ENCODE results near the gene OTOP2. TPM values are rescaled to one million over a fixed set of nuclear protein-coding genes. Genes with fewer than 3 reads are reported as not detected.

OTOP2 gene, protein sequence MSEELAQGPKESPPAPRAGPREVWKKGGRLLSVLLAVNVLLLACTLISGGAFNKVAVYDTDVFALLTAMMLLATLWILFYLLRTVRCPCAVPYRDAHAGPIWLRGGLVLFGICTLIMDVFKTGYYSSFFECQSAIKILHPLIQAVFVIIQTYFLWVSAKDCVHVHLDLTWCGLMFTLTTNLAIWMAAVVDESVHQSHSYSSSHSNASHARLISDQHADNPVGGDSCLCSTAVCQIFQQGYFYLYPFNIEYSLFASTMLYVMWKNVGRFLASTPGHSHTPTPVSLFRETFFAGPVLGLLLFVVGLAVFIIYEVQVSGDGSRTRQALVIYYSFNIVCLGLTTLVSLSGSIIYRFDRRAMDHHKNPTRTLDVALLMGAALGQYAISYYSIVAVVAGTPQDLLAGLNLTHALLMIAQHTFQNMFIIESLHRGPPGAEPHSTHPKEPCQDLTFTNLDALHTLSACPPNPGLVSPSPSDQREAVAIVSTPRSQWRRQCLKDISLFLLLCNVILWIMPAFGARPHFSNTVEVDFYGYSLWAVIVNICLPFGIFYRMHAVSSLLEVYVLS
- not detected for polyA plus RNA-seq (ENCODE audit: insufficient read length in 3 of 3)
- long read RNA-seq, donor 1, result 0 reads
- long read RNA-seq, donor 2, result 0 reads
- long read RNA-seq, donor 3, result 0 reads
- long read RNA-seq, donor 4, result 0 reads
- long read RNA-seq, donor 5, result 0 reads
- long read RNA-seq, donor 6, result 0 reads
- long read RNA-seq, donor 7, result 0 reads
- long read RNA-seq, donor 8, result 0 reads
- long read RNA-seq, donor 9, result 0 reads
- long read RNA-seq, donor 10, result 0 reads
- long read RNA-seq, donor 11, result 0 reads
- long read RNA-seq, donor 12, result 0 reads
- long read RNA-seq, donor 13, result 0 reads
- long read RNA-seq, donor 14, result 0 reads
- long read RNA-seq, donor 15, result 0 reads
- long read RNA-seq, donor 16, result 0 reads

DNA sequence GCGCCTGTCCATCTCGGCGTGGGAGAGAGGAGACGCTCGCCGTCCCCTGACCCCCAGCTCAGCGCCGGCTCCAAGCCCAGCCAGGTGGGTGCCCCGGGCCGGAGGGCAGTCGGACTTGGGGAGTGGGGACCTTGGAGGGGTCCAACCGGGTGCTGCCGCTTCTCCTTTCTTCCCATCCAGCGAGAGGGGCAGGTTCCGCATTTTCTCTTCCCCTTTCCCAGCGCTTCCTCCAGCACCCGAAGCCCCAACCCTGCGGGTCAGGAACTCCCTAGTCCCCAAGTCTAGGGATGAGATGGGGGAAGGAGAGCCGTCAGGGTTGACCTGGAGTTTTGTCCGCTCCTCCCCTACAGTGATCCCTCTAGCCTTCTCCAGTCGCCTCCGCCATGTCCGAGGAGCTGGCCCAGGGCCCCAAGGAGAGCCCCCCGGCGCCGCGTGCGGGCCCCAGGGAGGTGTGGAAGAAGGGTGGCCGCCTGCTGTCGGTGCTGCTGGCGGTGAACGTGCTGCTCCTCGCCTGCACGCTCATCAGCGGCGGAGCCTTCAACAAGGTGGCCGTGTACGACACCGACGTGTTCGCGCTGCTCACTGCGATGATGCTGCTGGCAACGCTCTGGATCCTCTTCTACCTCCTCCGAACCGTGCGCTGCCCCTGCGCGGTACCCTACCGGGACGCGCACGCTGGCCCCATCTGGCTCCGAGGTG is at the start of gene OTOP2:
Gene OTOP2 (plus strand): TSS at position 24 of the 699 bp plus-strand sequence. CDS start 360 bp downstream, at position 384.
- no peak for DNase-seq

DNA sequence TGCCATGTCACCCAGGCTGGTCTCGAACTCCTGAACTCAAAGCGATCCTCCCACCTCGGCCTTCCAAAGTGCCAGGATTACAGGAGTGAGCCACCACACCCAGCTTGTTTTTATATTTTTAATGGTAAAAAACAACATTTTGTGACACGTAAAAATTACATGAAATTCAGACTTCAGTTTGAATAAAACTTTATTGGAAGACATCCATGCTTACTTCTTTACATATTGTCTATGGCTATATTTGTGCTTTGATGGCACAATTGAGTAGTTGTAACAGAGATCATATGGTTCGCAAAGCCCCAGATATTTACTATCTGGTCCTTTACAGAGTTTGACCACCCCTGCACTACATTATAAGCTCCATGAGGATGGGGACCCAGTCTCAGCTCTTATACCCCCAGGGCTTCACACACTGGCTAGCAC is 49.4 kb upstream of the OTOP2 start:
- DNase-seq, result no peak

DNA sequence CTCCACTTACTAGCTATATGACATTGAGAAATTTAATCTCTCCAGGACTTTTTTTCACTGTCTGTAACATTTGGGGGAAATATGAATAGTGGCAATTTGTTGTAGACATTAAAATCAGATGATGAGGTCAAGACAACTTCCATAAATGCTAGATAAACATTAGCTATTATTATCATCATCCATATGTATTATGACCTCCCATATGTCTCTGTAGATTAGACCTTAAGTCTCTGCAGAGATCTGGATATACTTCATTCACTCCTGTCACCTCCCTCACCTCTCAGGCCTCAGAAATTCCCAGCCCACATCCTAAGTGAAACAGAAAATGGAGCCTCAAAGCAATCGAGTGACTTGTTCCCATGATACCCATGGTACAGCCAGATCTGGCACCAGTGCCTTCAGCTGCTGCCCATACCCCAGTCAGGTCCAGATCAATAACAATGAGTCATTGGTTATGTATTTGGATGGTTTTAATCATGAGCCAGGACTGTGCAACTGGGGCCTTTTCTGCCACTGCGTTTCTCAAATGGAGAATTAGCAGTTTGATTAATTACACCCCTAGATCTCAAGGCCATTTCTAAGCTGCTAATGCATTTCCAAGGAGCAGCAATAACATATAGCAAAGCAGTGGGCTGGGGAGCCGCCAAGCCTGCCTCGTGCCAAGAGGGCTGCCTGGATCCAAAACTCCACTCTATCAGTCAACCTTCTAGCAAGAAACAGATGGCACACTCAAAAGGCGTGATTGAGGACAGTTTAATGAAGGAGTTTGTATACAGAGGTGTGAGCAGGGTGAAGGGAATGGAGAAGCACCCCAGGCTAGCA is 48.7 kb upstream of the OTOP2 start:
- DNase-seq, result no peak

DNA sequence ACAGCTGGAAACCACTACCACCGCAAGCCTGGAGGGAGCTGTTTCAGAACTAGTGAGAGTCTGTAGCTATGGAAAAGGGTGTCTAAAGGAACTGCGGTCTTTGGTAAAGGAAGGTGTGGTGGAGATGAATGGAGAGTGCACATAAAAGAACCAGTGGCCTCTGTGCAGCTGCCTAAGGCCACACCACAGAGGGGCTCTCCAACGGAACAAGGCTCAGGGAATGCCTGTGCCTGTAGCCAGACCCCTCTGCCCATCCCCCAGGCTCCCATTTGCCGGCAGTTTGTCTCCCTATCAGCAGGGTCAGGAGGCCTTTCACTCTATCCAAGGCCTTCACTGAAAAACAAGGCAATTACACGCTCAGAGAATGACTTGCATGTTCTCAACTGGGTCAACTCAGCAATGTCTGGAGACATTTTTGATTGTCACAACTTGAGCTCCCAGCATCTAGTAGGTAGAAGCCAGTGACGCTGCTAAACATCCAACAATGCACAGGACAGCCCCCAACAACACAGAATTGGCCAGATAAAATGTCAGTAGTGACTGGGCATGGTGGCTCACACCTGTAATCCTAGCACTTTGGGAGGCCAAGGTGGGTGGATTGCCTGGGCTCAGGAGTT is 48.0 kb upstream of the OTOP2 start:
- DNase-seq, result no peak

DNA sequence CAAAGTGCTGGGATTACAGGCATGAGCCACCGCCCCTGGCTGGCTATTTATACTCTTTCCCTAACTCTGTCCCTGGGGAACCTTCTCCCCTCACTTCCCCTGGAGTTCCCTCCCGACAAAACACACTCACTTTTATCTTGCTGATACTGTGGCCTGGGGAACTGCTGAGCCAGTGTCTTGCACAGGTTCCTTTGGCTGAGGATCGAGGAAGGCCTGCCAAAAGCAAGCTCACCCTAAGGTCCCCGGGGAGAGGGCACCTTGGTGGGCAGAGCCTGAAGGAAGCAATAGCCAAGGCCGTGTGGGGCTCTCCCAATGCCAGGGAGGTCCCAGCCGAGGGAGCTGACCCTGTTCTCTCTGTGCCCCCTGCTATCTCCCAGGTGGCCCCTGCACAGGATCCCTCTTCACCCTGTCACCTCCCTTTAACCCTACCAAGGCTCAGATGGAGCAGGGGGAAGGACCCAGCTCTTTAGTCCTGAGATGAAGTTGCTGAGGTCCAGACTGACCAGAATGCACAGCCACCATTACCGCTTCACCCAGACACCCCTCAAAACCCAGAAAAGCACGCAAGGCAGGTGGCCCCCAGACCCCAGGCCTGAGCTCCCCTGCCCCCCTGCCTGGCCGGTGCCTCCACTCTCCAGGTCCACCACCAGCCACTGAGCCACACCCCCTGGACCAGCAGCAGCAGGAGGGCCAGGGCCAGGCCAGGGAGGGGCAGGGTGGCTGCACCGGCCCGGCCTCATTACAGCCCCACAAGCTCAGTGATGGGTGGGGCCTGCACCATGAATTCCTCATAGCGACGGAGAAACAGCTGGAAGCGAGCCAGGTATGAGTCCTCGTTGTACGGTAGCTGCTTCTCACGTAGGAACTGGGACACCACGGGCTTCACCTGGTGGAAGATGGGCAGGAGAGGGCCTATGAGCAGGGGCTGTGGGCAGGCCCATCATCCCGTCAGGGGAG is 46.2 kb upstream of the OTOP2 start:
- DNase-seq, result no peak

DNA sequence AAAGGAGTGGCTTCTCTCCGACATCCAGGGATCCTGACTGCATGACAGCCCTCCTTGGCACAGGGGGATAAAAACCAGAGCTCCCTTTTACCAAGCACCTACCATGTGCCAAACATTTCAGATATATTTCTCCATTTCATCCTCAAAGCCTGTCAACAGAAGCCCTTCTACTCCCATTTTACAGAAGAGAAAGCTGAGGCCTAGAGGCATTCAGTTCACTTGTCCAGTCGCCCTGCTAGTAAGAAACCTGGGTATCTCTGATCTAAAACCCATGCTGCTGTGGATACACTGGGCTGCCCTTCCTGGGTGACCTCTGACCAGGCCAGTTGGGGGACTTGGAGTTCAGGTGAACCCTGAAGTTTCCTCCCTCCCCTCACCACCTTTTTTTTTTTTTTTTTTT is 45.4 kb upstream of the OTOP2 start:
- DNase-seq, result no peak

DNA sequence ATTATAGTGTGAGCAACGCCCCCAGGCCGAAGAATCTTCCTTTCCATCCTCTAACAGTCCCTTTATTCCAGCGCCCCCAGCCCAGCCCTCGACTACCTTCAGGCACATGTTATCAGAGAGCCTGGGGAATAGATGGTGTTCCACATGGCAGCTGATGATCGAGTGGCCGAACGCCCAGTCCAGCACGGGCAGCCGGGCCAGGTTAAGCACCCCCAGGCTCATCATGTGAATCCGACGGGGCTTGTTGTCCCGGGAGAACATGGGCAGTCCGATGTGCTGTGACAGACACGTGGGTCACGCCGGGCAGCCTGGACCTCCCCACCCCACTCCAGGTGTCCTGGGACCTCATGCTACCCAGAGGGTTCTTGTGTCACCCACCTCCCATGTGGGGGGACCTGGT is 44.8 kb upstream of the OTOP2 start:
- no peak for DNase-seq

DNA sequence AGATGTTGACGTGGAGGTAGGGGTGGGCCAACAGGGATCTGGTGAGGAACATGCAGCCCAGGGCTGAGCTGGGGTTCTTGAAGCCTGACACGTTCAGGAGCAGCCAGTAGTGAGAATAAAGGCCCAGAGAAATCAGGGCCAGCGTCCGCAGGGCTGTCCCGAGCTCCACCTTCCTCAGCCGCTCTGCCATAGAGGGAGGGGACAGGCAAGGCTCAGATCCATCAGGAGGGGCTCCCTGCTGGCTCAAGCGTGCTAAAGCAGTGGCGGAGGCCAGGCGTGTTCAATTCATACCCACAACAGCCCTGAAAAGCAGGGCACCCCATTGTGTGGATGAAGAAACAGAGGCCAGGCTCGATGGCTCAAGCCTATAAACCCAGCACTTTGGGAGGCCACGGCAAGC is 43.0 kb upstream of the OTOP2 start:
- DNase-seq, result no peak

DNA sequence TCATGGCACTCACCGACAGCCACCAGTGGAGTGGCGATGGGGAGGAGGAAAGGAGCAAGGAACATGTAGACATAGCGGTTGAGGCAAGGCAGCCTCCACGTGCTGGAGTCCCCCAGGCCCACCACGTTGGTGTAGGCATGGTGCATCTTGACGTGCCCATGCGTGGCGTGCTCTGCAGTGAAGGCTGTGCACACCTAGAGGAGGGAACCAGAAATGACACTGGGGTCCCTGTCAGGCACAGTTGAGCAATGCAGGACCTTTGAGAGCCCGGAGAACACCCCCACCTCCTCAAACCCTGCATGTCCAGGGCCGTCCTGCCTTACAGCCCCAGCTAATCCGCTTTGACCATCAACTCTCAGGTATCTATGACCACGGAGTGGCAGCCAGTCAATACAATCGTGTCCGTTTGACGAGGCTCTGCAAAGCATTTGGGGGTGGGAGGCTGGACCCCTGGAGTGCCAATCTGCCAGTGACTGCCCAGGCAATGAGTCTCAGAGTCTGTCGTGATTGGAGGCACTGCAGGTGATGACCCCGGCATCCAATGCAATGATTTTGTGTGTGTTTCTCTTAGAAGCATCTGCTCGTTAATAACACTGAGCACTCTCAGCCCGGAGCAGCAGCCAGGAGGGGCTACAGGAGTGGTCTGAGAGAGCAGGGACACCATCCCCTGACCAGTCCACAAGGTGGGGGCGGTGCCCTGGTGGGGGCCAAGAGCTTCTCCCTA is 41.4 kb upstream of the OTOP2 start:
- no peak for DNase-seq

DNA sequence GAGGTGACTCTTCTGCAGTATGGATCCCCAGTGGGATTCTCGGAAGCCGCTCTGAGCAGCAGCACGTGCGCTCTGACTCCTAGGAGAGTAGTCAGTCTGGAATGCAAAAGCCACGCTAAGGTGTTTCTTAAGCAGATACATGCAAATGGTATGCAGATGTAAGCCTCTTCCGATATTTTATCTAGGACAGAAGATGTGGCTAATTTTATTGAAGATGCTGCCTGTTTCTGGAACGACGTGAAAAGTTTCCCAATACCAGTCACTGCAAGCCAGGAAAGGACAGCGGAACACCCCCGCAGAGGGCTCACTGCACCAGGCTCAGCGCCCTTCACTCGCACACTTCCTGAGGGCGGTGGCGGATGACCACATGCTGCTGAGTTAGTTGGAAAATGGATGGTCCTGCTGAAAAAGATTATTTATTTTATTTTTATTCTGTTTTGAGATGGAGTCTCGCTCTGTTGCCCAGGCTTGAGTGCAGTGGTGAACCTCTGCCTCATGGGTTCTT is 40.8 kb upstream of the OTOP2 start:
- DNase-seq, result no peak

DNA sequence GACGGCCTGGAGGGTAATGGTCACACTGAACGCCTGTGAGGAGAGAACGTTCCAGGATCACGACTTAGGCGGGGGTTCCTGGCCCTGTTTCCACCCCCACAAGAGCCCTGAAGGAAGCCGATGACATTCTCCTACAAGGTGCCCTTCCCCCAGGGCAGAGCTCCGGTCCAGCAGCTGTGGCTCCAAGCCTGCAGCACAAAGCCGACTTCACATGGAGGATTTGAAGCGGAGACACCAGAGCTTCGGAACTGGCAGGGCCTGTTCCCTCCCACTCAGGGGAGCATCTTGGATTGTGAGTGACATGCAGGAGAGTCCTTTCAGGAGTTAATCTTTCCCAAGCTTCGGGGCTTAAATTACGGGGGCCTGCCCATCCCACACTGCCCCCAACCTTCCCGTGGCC is 35.6 kb upstream of the OTOP2 start:
- peak; percentile 38 for DNase-seq

DNA sequence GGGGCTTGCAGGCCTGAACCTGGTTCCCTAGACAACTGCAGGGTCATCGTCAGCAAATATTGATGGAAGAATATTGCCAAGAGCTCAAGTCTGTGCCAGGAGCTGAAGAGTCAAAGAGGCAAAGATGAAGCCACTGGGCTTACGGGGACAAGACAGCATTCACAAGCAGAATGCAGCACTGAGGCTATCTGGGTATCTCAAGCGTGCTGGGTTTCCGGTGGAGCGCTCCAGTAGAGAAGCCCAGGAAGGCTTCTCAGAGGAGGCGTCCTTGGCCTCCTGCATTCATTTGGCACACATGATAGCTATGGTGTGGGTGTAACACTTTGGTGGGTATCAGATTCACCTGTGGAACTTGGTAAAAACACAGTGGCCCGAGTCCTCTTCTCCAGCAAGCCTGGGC is 33.5 kb upstream of the OTOP2 start:
- DNase-seq, result no peak

DNA sequence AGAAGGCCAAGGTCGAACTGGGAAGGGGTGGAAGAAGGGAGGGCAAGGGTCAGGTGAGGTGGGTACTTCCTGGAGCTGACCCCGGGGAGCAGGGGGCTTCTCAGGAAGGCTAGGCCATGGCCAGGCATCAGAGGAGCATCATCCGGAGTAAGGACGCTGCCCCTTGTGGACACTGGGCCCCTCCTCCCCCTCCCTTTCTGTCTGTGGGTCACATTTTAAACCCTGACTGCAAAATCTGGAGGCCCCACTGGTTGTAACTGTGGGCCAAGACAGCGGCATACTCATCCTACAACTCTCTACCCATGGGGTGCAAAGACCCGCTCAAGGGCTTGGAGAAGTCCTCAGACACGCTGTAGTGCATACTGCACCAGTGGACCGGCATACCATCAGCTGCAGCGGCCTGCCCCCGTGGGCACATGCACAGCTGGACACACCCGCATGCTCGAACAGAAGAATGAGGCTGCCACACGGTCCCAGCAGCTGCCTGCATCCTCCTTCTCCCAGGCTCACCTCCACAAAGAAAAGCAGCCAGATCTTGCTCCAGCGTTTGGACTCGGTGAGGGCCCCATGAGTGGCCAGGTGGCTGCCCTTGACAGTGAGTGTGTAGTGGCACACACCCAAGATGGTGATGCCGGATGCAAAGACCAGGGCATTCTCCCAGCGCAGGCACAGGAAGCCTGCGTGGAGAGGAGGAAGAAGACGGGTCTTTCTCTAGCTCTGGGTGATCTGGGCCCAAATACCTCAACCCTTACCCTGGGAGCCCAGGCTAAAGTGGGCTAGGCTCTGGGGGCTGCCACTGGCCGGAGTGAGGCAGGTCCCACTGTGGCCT is 31.8 kb upstream of the OTOP2 start:
- no peak for DNase-seq

DNA sequence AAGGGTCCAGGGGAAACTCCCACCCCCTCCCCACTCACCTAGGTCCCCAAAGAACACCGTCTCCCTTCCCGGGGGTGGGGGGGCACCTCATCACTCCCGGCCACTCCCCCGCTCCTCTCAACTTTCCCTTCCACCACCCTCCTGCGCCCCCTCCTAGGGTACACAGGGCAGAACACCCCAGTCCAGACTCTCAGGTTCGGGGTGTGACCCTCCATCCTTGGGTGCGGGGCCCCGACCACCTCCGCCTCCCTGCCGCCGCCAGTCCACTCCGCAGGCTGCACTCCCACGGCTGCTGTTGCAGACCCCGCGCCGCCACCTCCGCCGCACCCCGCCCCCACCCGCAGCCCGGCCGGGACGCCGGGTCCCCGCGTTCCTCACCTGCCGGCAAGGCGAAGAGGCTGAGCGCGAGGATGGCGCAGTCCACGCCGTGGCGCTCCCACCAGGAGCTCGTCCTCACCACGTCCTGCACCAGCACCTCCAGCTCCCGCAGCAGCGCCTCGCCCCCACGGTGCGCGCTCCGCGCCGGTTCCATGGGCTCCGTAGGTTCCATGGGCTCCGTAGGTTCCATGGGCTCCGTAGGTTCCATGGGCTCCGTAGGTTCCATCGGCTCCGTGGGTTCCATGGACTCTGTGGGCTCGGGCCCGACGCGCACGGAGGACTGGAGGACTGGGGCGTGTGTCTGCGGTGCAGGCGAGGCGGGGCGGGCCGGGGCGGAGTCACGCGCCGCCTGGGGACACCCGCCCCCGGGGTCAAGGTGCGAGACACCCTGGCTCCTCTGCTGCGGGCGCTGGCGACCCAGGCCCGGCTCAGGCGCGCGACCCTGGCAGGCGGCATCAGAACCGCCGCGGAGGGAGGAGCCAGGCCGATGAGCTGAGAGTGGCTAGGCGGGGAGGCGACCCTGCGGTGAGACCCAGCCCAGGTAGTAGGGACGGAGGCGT is 30.8 kb upstream of the OTOP2 start, which contains the start of gene FADS6:
Gene FADS6 (minus strand): TSS at position 660 of the 938 bp plus-strand sequence. CDS start 38 bp downstream, at position 622.
- no peak for DNase-seq

DNA sequence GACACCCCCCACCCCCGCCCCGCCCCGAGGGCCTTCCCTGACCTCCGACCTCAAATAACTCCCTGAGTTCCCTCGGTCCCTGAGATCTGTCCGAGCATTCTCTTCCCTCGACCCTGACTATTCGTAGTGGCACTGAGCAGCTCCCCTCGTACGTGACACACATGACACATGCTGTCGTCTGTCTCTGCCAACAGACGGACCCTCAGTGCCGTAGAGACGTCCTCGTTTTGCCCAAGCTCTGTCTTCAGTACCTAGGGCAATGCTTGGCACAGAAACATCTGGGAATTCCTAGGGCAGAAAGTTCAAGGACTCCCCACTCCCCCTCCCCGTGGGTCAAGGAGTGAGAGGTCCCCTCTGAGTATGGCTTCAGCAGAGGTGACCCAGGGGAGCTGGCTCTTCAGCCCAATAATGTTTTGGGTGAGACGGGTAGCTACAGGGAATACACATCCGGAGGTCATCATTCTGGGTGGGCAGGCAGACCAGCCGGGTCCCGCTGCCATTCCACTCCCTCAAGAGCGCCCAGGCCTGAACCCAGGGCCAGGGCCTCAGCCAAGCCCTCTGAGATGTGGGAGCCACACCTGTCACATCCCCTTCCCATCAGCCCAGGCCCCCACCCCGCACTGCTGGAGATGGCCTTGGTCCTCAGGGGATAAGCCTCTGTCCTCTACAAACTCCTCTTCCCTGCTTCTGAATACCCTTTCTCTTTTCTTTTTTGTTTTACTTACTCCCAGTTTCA is 30.0 kb upstream of the OTOP2 start:
- DNase-seq, result no peak
